Measurements from ENCODE around the gene FRAS1.
"Not testable (repeated sequence)": the region's sequence is repeated elsewhere in the genome, so short reads cannot be mapped to it uniquely, and the experiment has no call there.

Gene FRAS1

GRCh38 chr4:78058591-78059523, 1.7 kb downstream of the FRAS1 start:
- FAIRE-seq, result no peak

GRCh38 chr4:78059524-78059889, 2.4 kb downstream of the FRAS1 start:
- FAIRE-seq, result peak; percentile 88

GRCh38 chr4:78059938-78060337, 2.8 kb downstream of the FRAS1 start:
- no peak for FAIRE-seq

- FAIRE-seq, result no peak
These were observed 4.9 kb downstream of the FRAS1 start for GRCh38 chr4:78061939-78062570.

GRCh38 chr4:78065508-78066192, 8.5 kb downstream of the FRAS1 start:
- FAIRE-seq, result no peak

- FAIRE-seq, result no peak
These were observed 11.4 kb downstream of the FRAS1 start for GRCh38 chr4:78068481-78068880.

- FAIRE-seq, result no peak
These were observed 12.2 kb downstream of the FRAS1 start for GRCh38 chr4:78069319-78069718.

GRCh38 chr4:78069859-78070258, 12.7 kb downstream of the FRAS1 start:
- FAIRE-seq, result no peak

- FAIRE-seq, result no peak
These were observed 13.7 kb downstream of the FRAS1 start for GRCh38 chr4:78070731-78071282.

- no peak for FAIRE-seq
These were observed 17.6 kb downstream of the FRAS1 start for GRCh38 chr4:78074759-78075158.

- no peak for FAIRE-seq
These were observed 18.9 kb downstream of the FRAS1 start for GRCh38 chr4:78075986-78076385.

GRCh38 chr4:78078101-78078500, 21.0 kb downstream of the FRAS1 start:
- FAIRE-seq, result no peak

- no peak for FAIRE-seq
These were observed 22.8 kb downstream of the FRAS1 start for GRCh38 chr4:78079726-78080430.

GRCh38 chr4:78081541-78081940, 24.4 kb downstream of the FRAS1 start:
- FAIRE-seq, result no peak

GRCh38 chr4:78083035-78083434, 25.9 kb downstream of the FRAS1 start:
- no peak for FAIRE-seq

- no peak for FAIRE-seq
These were observed 34.4 kb downstream of the FRAS1 start for GRCh38 chr4:78091534-78091933.

GRCh38 chr4:78092350-78092749, 35.2 kb downstream of the FRAS1 start:
- not testable (repeated sequence) for FAIRE-seq

GRCh38 chr4:78092850-78093249, 35.7 kb downstream of the FRAS1 start:
- FAIRE-seq, result no peak

- FAIRE-seq, result no peak
These were observed 38.0 kb downstream of the FRAS1 start for GRCh38 chr4:78095081-78095480.

- FAIRE-seq, result no peak
These were observed 41.9 kb downstream of the FRAS1 start for GRCh38 chr4:78099058-78099457.

- FAIRE-seq, result no peak
These were observed 42.9 kb downstream of the FRAS1 start for GRCh38 chr4:78100060-78100459.

GRCh38 chr4:78119698-78120097, 62.6 kb downstream of the FRAS1 start:
- no peak for FAIRE-seq
